GM12878 (cell line): ENCODE data around the gene SLC37A2. TPM values are rescaled to one million over a fixed set of nuclear protein-coding genes. Genes with fewer than 3 reads are reported as not detected.

Experiments used
- ATAC-seq: fragments of 200-7000 bp; cut with Tn5 transposase; 3 replicates; pipeline ENCODE4 v1.9.1; 2020; ENCODE audit warnings: mild to moderate bottlenecking, moderate library complexity
- BruUV-seq: library from RNA; stranded (reverse); fragments of 400-500 nt; replicated peaks from 2 replicates; lab custom pipeline; 2021; lab: Mats Ljungman, UMichigan
- CTCF ChIA-PET: fragments of 300-600 bp; sonication (Branson Sonifier 250); formaldehyde crosslinking; extraction: SDS; loops from one replicate; lab custom pipeline; 2021; ENCODE audit warnings: inconsistent platforms; lab: Yijun Ruan, JAX
- POLR2A ChIA-PET: fragments of 350-600 bp; formaldehyde crosslinking; extraction: SDS; loops from one replicate; lab custom pipeline; 2021; ENCODE audit warnings: inconsistent platforms; lab: Charles Lee
- RAD21 ChIA-PET: fragments of 300-600 bp; sonication (Branson Sonifier 250); formaldehyde crosslinking; loops from one replicate; lab custom pipeline; 2023; ENCODE audit warnings: antibody characterized with exemption; ENCODE audit not compliant: unreplicated experiment; lab: Charles Lee
- SMC1A ChIA-PET: fragments of 300-600 bp; sonication (Branson Sonifier 250); formaldehyde crosslinking; loops from one replicate; lab custom pipeline; 2023; ENCODE audit not compliant: unreplicated experiment, uncharacterized antibody; lab: Charles Lee
- DNase-seq: peaks from one replicate; pipeline ENCODE4 v3.0.0-alpha.2; 2011; ENCODE audit warnings: low read depth, low spot score
- FAIRE-seq: peaks from 3 replicates; lab custom pipeline; 2011; peaks lifted over from hg19 to GRCh38; lab: Jason Lieb, UNC
- H2AFZ ChIP-seq: 2 replicates; pipeline ENCODE4 v1.6.0; 2011; ENCODE audit warnings: low read depth, low read length, control low read depth; ENCODE audit not compliant: control insufficient read depth
- H3K27ac ChIP-seq: 2 replicates; pipeline ENCODE4 v1.5.1; 2011; ENCODE audit warnings: control low read depth; ENCODE audit not compliant: control insufficient read depth, insufficient read depth
- H3K27me3 ChIP-seq, 2 experiments: replicated peaks in 1 of 2; 2 replicates each; pipeline versions ENCODE4 v1.6.0 to v1.6.1; 2011; ENCODE audit warnings: low read length in 1 of 2; ENCODE audit not compliant: control insufficient read depth in 2 of 2, insufficient read depth in 2 of 2
- H3K36me3 ChIP-seq, 2 experiments: 2 replicates each; pipeline ENCODE4 v1.5.1; 2011; ENCODE audit warnings: low read length in 1 of 2; ENCODE audit not compliant: control insufficient read depth in 2 of 2, insufficient read depth in 2 of 2
- H3K4me1 ChIP-seq: 2 replicates; pipeline ENCODE4 v1.6.1; 2011; ENCODE audit warnings: mild to moderate bottlenecking, low read length, moderate library complexity, mixed read lengths; ENCODE audit not compliant: control insufficient read depth, insufficient read depth
- H3K4me2 ChIP-seq: 2 replicates; pipeline ENCODE4 v1.6.0; 2011; ENCODE audit warnings: control low read depth; ENCODE audit not compliant: control insufficient read depth, insufficient read depth
- H3K4me3 ChIP-seq: fragments of 200-600 bp; sonication (generic); 2 replicates; pipeline ENCODE4 v1.5.1; 2016
- H3K79me2 ChIP-seq: 2 replicates; pipeline ENCODE4 v1.6.0; 2011; ENCODE audit warnings: low read length; ENCODE audit not compliant: control insufficient read depth, insufficient read depth
- H3K9ac ChIP-seq: 2 replicates; pipeline ENCODE4 v1.8.0; 2011; ENCODE audit warnings: low read length, control low read depth, mixed read lengths; ENCODE audit not compliant: control insufficient read depth, insufficient read depth
- H3K9me3 ChIP-seq: replicated peaks from 3 replicates; pipeline ENCODE4 v1.5.1; 2011; ENCODE audit warnings: mild to moderate bottlenecking, low read length; ENCODE audit not compliant: control insufficient read depth, insufficient read depth
- H4K20me1 ChIP-seq: 2 replicates; pipeline ENCODE4 v1.6.0; 2011; ENCODE audit not compliant: control insufficient read depth, insufficient read depth
- BMI1 ChIP-seq: fragments of 450-650 bp; IDR thresholded peaks from 2 replicates; pipeline ENCODE4 v1.6.1; 2016; ENCODE audit warnings: mild to moderate bottlenecking, moderate library complexity, borderline replicate concordance
- CBFB ChIP-seq: IDR thresholded peaks from 2 replicates; pipeline ENCODE4 v1.6.1; 2016; ENCODE audit warnings: antibody characterized with exemption, low read depth
- CHD1 ChIP-seq: IDR thresholded peaks from 2 replicates; pipeline ENCODE4 v1.6.1; 2012; ENCODE audit warnings: low read depth, low read length, improper control_type of control experiment
- CUX1 ChIP-seq: IDR thresholded peaks from 2 replicates; pipeline ENCODE4 v1.6.1; 2012; ENCODE audit warnings: improper control_type of control experiment, low read depth, low read length; ENCODE audit not compliant: insufficient replicate concordance
- IRF4 ChIP-seq: IDR thresholded peaks from 2 replicates; pipeline ENCODE4 v1.6.1; 2011; ENCODE audit warnings: low read depth, low read length
- LARP7 ChIP-seq: fragments of 450-650 bp; IDR thresholded peaks from 2 replicates; pipeline ENCODE4 v1.6.1; 2017; ENCODE audit warnings: mild to moderate bottlenecking
- MXI1 ChIP-seq: fragments of 150-350 bp; IDR thresholded peaks from 2 replicates; pipeline ENCODE4 v1.6.1; 2011; ENCODE audit warnings: low read depth, mild to moderate bottlenecking, inconsistent platforms, low read length, improper control_type of control experiment
- RUNX3 ChIP-seq: IDR thresholded peaks from 2 replicates; pipeline ENCODE4 v1.6.1; 2012; ENCODE audit warnings: low read length, inconsistent platforms
- SMAD5 ChIP-seq: IDR thresholded peaks from 2 replicates; pipeline ENCODE4 v1.6.1; 2016; ENCODE audit warnings: antibody characterized with exemption, low read depth
- SUZ12 ChIP-seq: fragments of 200-600 bp; sonication (generic); IDR thresholded peaks from one replicate; pipeline ENCODE4 v1.6.1; 2018; ENCODE audit warnings: antibody characterized with exemption, mild to moderate bottlenecking; ENCODE audit not compliant: unreplicated experiment
- ZNF622 ChIP-seq: fragments of 450-650 bp; IDR thresholded peaks from 2 replicates; pipeline ENCODE4 v1.6.1; 2017; ENCODE audit warnings: mild to moderate bottlenecking, inconsistent platforms
- WGBS: methylation state at CpG from one replicate; pipeline ENCODE4 v1.1.6; 2016; ENCODE audit warnings: low lambda C conversion rate; ENCODE audit not compliant: insufficient replicate concordance, insufficient coverage; ENCODE audit errors: missing lambda C conversion rate; 5-methylcytosine and 5-hydroxymethylcytosine counted together
- in situ Hi-C: fragments of 300-500 bp; cut with MboI; formaldehyde crosslinking; loops from 9 replicates; pipeline ENCODE4 v1.14.3; 2018; ENCODE audit warnings: mixed read lengths
- intact Hi-C: fragments of 100-400 bp; cut with micrococcal nuclease; formaldehyde crosslinking; loops from one replicate; pipeline ENCODE4 v1.14.2; 2022; ENCODE audit not compliant: unreplicated experiment
- polyA plus RNA-seq, 11 experiments: library from polyadenylated mRNA; depleted of rRNA in 4 of 11; unstranded in 6 of 11; stranded (reverse) in 5 of 11; fragments of >200 nt; fragmentation: Nextera tagmentation in 4 of 11; fragmentation: Illumina TruSeq in 1 of 11; extraction: Ambion mirVana in 4 of 11; extraction: Trizol in 1 of 11; gene quantifications; 1 replicate in 1 of 11; 2 replicates in 10 of 11; pipeline versions ENCODE4 v1.2.1 to v1.2.3, GENCODE V29; 2011 to 2016; ENCODE audit warnings: inconsistent platforms in 2 of 11, missing spikeins in 2 of 11, low read depth in 1 of 11
- total RNA-seq, 4 experiments: library from RNA; depleted of rRNA in 3 of 4; stranded (reverse); fragments of >200 nt in 3 of 4; fragmentation: Illumina TruSeq in 1 of 4; extraction: Trizol in 1 of 4; gene quantifications; 2 replicates each; pipeline versions ENCODE4 v1.2.1 to v1.2.3, GENCODE V29; 2013 to 2021

SLC37A2 gene
- total and polyA plus RNA-seq, 10 of the 15 experiments (the other 5 are each of a cell fraction or from before 2014, with no cell fraction given), result 0.26 to 9.8 (median 2.0) TPM

- Histone ChIP-seq H3K4me1 (no peaks in the 10 kb centered on the region), H3K79me2 (no peaks in the 10 kb centered on the region), H2AFZ (no peak overlapping the region), H4K20me1 (no peaks in the 10 kb centered on the region), H3K4me3 (no peak overlapping the region), H3K36me3 (no peaks in the 10 kb centered on the region), H3K4me2 (no peak overlapping the region), H3K9ac (no peak overlapping the region), H3K27ac (no peak overlapping the region), H3K27me3 (no peaks in the 10 kb centered on the region), H3K9me3 (no peaks in the 10 kb centered on the region)
- no TSS peak for BruUV-seq
- ATAC-seq (no peak), FAIRE-seq (no peak), DNase-seq (no peak)
- TF ChIP-seq IRF4 (no peak), SUZ12 (no peak), RUNX3 (no peak), ZNF622 (no peak), CHD1 (no peak), MXI1 (no peak), BMI1 (no peak), CBFB (no peak), CUX1 (no peak), SMAD5 (no peak), LARP7 (no peak)
- ChIA-PET CTCF (interaction anchor here (1.4 to 1.7 kb wide), 3 partner anchors 11 to 62 kb away, joined by 3 to 6 read pairs (median 5); no protein-coding TSS in a partner anchor), RAD21 (interaction anchor here (1.3 kb wide), 1 partner anchor 32 kb away, joined by 5 read pairs; the partner anchor contains the start of gene TMEM218), SMC1A (interaction anchor here (3.1 kb wide), 1 partner anchor 12 kb away, joined by 12 read pairs; no protein-coding TSS in a partner anchor), POLR2A (no interaction called here)
- WGBS, result 70% methylated on average over 16 of the region's 18 CpGs
- in situ Hi-C loops, result no loop called here
- intact Hi-C loops, result no loop called here
Observed at GRCh38 chr11:125079151-125079877, 16.2 kb downstream of the SLC37A2 start.
